PC-9 (cell line): ENCODE results near the gene GFRA1.

Experiments used
- CTCF ChIP-seq: fragments of 200-600 bp; sonication (generic); conservative IDR thresholded peaks from 2 replicates; pipeline ENCODE4 v1.6.1; 2017; ENCODE audit warnings: mixed run types, antibody characterized with exemption, mild to moderate bottlenecking, moderate library complexity
- EZH2 ChIP-seq: fragments of 200-600 bp; sonication (generic); IDR thresholded peaks from 2 replicates; pipeline ENCODE4 v1.8.0; 2017; ENCODE audit warnings: antibody characterized with exemption, low read depth

- TF ChIP-seq CTCF (no peak), EZH2 (no peak)
Observed at GRCh38 chr10:116097239-116097784, 175.7 kb downstream of the GFRA1 start.
